ENCODE data around the gene PTPN14. TPM values are rescaled to one million over a fixed set of nuclear protein-coding genes. Genes with fewer than 3 reads are reported as not detected.

Gene PTPN14
- total RNA-seq (2021; fragmentation: NEBNext Ultra II Directional; extraction: Animal tissue kit (Norgen Biotek cat#: 25700)) (77.4 and 93.6 TPM in 2 replicates), polyA plus RNA-seq (2011; rRNA removed) (14.4 and 19.8 TPM in 2 replicates), polyA minus RNA-seq (2011; rRNA and poly(A)+ RNA removed) (76.1 and 85.9 TPM in 2 replicates)
- polyA plus RNA-seq (2011; cell fraction: cytosol; rRNA removed) = 15.5 TPM
- 38.0 TPM for polyA plus RNA-seq (2011; cell fraction: nucleus; rRNA removed)
- 11.9 to 20.9 TPM (median 16.0 TPM) in 4 replicates for polyA plus RNA-seq (2012, experiment 1 of 2)
- 2.1 TPM for polyA plus RNA-seq (2012, experiment 2 of 2)
- polyA plus RNA-seq (2013, experiment 1 of 2) = 22.6 TPM
- polyA plus RNA-seq (2013, experiment 2 of 2) = 21.4 TPM
- polyA minus RNA-seq (2011; cell fraction: cytosol; rRNA and poly(A)+ RNA removed) = 44.8 TPM
- polyA minus RNA-seq (2011; cell fraction: nucleus; rRNA and poly(A)+ RNA removed) = 80.0 TPM
- long read RNA-seq, experiment 1, partial matches to known transcripts = 1 of 26 reads
- long read RNA-seq, experiment 1, other reads (novel, unspliced or antisense) = 25 of 26 reads
- long read RNA-seq, experiment 2, partial matches to known transcripts = 1 of 3 reads
- long read RNA-seq, experiment 2, other reads (novel, unspliced or antisense) = 2 of 3 reads

DNA sequence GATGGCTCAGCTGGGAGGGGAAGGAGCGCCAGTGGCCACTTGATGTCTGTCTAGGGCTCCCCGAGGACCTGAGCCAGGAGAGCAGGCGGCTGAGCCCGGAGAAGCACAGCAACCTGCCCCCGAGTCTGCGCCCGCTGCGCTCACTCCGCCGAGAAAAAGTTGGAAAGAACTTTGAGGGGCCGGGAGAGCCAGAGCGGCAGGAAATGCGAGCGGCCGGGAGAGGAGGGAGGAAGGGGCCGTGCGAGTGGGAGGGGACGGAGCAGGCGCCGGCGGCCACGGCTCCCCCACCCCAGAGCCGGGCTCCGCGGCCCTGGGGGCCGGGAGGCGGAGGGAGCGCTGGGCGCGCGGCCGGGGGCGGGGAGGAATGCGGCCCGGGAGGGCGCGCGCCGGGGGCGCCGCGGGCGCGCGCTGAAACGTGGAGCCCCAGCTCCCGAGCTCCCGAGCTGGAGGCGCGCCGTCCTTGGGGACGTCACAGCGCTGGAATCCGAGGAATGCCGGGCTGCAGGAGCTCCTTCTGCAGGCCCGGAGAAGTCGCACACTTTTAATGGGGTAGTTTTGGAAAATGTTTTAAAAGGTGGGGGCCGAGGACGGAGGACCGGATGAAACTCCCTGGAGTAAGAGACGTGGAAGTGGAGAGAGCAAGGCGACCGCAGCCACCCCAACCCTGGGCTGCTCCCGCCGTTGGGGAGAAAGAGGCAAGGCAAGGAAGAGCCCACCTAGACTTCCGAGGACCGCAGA is at the start of gene PTPN14:
Gene PTPN14 (minus strand): TSS at position 167 of the 738 bp plus-strand sequence. CDS start 86,799 bp downstream, outside the sequence.
- H4K5ac ChIP-seq (ENCODE audit: insufficient read length, low read depth, low read length) = peak within 1 kb of the TSS; percentile 90
- 0 out of 2 replicates have a peak within 1 kb of the TSS, but pooled peaks have one; percentile 19 for H2BK20ac ChIP-seq (ENCODE audit: low read length)
- H3K14ac ChIP-seq (ENCODE audit: insufficient read length) = peak within 1 kb of the TSS; percentile 73
- H3K4me2 ChIP-seq (ENCODE audit: insufficient read depth in 1 of 2, low read depth in 2 of 2, low read length in 2 of 2) = peak within 1 kb of the TSS; percentile 88 to 96
- peaks cover 8% of the 10 kb centered on the region; the same call in 1 of the 2 replicates for H3K23me2 ChIP-seq (ENCODE audit: low read depth, low read length)
- H3K27me3 ChIP-seq (replicated peaks in 1 of 4; ENCODE audit: control insufficient read depth in 3 of 4, extremely low read depth in 1 of 4, insufficient read depth in 3 of 4, low read length in 3 of 4) = no peaks in the 10 kb centered on the region
- DNase-seq (ENCODE audit: low read depth in 1 of 2, low spot score in 2 of 2) = peak; percentile 87 to 88
- H3K23ac ChIP-seq (ENCODE audit: insufficient read length) = no peak within 1 kb of the TSS
- H3K79me2 ChIP-seq (ENCODE audit: control insufficient read depth in 1 of 2, insufficient read depth in 2 of 2, low read length in 2 of 2) = peaks cover 19 to 42% of the 10 kb centered on the region in 2 experiments
- ChIA-PET CTCF (ENCODE audit: partially characterized antibody) (interaction anchor here (0.7 to 7.2 kb wide), 12 partner anchors 11 to 291 kb away, joined by 3 to 54 read pairs (median 4); no protein-coding TSS in a partner anchor), POLR2A (ENCODE audit: partially characterized antibody) (interaction anchor here (0.6 to 5.9 kb wide), 49 partner anchors 11 to 271 kb away, joined by 3 to 99 read pairs (median 5); partner anchors contain the start of genes CENPF and SMYD2)
- peak within 1 kb of the TSS; percentile 94 to 98 (median 96) for H3K9ac ChIP-seq (replicated peaks in 1 of 4; ENCODE audit: extremely low read depth in 1 of 4, low read depth in 3 of 4, low read length in 3 of 4)
- H3K4ac ChIP-seq (replicated peaks; ENCODE audit: insufficient read length, low read depth, low read length) = peak within 1 kb of the TSS; percentile 55
- peak within 1 kb of the TSS; percentile 80 to 99 (median 92) for H3K4me3 ChIP-seq (ENCODE audit: extremely low read depth in 1 of 4, insufficient read depth in 2 of 4, low read depth in 3 of 4, low read length in 4 of 4)
- peaks cover 2 to 9% of the 10 kb centered on the region in 2 experiments for H4K20me1 ChIP-seq (replicated peaks in 1 of 2; ENCODE audit: control insufficient read depth in 1 of 2, insufficient read depth in 2 of 2, low read length in 2 of 2)
- H3K79me1 ChIP-seq (ENCODE audit: low read depth, low read length) = peaks cover 4% of the 10 kb centered on the region; the same call in 1 of the 2 replicates
- peak within 1 kb of the TSS; percentile 36; the same call in 1 of the 2 replicates for H2BK15ac ChIP-seq (ENCODE audit: low read length)
- H2BK12ac ChIP-seq (ENCODE audit: low read depth, low read length) = peak within 1 kb of the TSS; percentile 93
- peak within 1 kb of the TSS; percentile 99 for H3K27ac ChIP-seq (ENCODE audit: low read depth, low read length)
- H4K8ac ChIP-seq (ENCODE audit: extremely low read depth, insufficient read depth, low read length) = peak within 1 kb of the TSS; percentile 99
- peak; percentile 19 for FAIRE-seq
- peak within 1 kb of the TSS; percentile 89 for H2BK120ac ChIP-seq (replicated peaks; ENCODE audit: low read depth, low read length)
- peaks cover 5 to 18% (median 10%) of the 10 kb centered on the region in 4 experiments; a peak in 6 of 7 replicates for H3K4me1 ChIP-seq (replicated peaks in 1 of 4; ENCODE audit: control insufficient read depth in 3 of 4, insufficient read depth in 4 of 4, low read length in 3 of 4)
- H3K36me3 ChIP-seq (ENCODE audit: control insufficient read depth in 2 of 4, insufficient read depth in 4 of 4, low read length in 3 of 4) = no peaks in the 10 kb centered on the region
- peak within 1 kb of the TSS; percentile 91 for H4K91ac ChIP-seq (replicated peaks; ENCODE audit: insufficient read length, low read length)
- H3K9me3 ChIP-seq (ENCODE audit: insufficient read depth in 2 of 2, low read depth in 1 of 2, low read length in 1 of 2) = no peaks in the 10 kb centered on the region
- 2% methylated on average over 29 of the region's 67 CpGs; no CpG with 5 or more reads in 1 of the 2 experiments for WGBS, 2 experiments (ENCODE audit: extremely low coverage in 1 of 2, insufficient coverage in 1 of 2, insufficient read length in 1 of 2, insufficient replicate concordance in 2 of 2, low coverage in 1 of 2, low lambda C conversion rate in 2 of 2, missing lambda C conversion rate in 1 of 2)
- peak within 1 kb of the TSS; percentile 44 for H2AFZ ChIP-seq (ENCODE audit: low read length)
- peak within 1 kb of the TSS; percentile 89 for H3K18ac ChIP-seq (ENCODE audit: extremely low read depth, low read length)
- no peak within 1 kb of the TSS; the same call in 1 of the 2 replicates for H2AK5ac ChIP-seq (ENCODE audit: low read depth, low read length)
- H3K56ac ChIP-seq (replicated peaks; ENCODE audit: insufficient read length, low read depth, low read length) = peak within 1 kb of the TSS; percentile 71
- H2BK5ac ChIP-seq (ENCODE audit: low read depth, low read length) = peak within 1 kb of the TSS; percentile 90
- TF ChIP-seq BCL11A (IDR thresholded peaks at IDR 0.05; ENCODE audit: low read depth in 2 of 2, low read length in 2 of 2) (no peak), EZH2 (IDR thresholded peaks at IDR 0.05; ENCODE audit: low read depth, low read length, severe bottlenecking) (no peak), SIN3A (conservative IDR thresholded peaks at IDR 0.05 in 1 of 2, IDR thresholded peaks at IDR 0.05 in 1 of 2; ENCODE audit: low read depth in 1 of 2, low read length in 2 of 2) (0 out of 4 replicates have a peak, but pooled peaks of 1 of the 2 experiments have one; percentile 27)
- TF ChIP-seq, protein P1, sequence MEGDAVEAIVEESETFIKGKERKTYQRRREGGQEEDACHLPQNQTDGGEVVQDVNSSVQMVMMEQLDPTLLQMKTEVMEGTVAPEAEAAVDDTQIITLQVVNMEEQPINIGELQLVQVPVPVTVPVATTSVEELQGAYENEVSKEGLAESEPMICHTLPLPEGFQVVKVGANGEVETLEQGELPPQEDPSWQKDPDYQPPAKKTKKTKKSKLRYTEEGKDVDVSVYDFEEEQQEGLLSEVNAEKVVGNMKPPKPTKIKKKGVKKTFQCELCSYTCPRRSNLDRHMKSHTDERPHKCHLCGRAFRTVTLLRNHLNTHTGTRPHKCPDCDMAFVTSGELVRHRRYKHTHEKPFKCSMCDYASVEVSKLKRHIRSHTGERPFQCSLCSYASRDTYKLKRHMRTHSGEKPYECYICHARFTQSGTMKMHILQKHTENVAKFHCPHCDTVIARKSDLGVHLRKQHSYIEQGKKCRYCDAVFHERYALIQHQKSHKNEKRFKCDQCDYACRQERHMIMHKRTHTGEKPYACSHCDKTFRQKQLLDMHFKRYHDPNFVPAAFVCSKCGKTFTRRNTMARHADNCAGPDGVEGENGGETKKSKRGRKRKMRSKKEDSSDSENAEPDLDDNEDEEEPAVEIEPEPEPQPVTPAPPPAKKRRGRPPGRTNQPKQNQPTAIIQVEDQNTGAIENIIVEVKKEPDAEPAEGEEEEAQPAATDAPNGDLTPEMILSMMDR (IDR thresholded peaks at IDR 0.05; ENCODE audit: control extremely low read depth in 1 of 3, insufficient read depth in 1 of 3, low read depth in 1 of 3, low read length in 3 of 3) = peak; percentile 29 to 38 (median 30); a peak in 3 of 4 replicates
